HEK293 (cell line): ENCODE data around the gene DPRX.

ENCODE experiments used
- CTCF ChIA-PET: fragments of 350-600 bp; formaldehyde crosslinking; extraction: SDS; loops from one replicate; lab custom pipeline; 2021; ENCODE audit warnings: antibody characterized with exemption; lab: Yijun Ruan, JAX
- POLR2A ChIA-PET: fragments of 300-600 bp; formaldehyde crosslinking; extraction: SDS; loops from one replicate; lab custom pipeline; 2020; ENCODE audit warnings: antibody characterized with exemption, inconsistent platforms; lab: Yijun Ruan, JAX
- H3K27ac ChIP-seq: fragments of 200-500 bp; sonication (Bioruptor generic); 2 replicates; pipeline ENCODE4 v1.5.1; 2014; ENCODE audit warnings: low read depth, low read length, control low read depth, inconsistent platforms; ENCODE audit errors: extremely low read depth
- H3K36me3 ChIP-seq, 2 experiments: fragments of 200-500 bp in 1 of 2; sonication (Bioruptor generic) in 1 of 2; 1 replicate in 1 of 2; 2 replicates in 1 of 2; pipeline ENCODE4 v1.5.1; 2014 to 2017; ENCODE audit warnings: inconsistent platforms in 2 of 2, low read length in 2 of 2; ENCODE audit not compliant: control insufficient read depth in 2 of 2, insufficient read depth in 1 of 2
- H3K4me1 ChIP-seq: fragments of 200-500 bp; sonication (Bioruptor generic); 2 replicates; pipeline ENCODE4 v1.5.1; 2014; ENCODE audit warnings: mild to moderate bottlenecking, low read length, inconsistent platforms; ENCODE audit not compliant: control insufficient read depth, insufficient read depth
- H3K4me3 ChIP-seq: 2 replicates; pipeline ENCODE4 v1.5.1; 2011; ENCODE audit warnings: low read depth, mild to moderate bottlenecking, control low read depth, low read length, moderate library complexity
- H3K9me3 ChIP-seq: fragments of 200-500 bp; sonication (Bioruptor generic); 2 replicates; pipeline ENCODE4 v1.5.1; 2014; ENCODE audit warnings: low read depth, low read length, inconsistent platforms; ENCODE audit not compliant: control insufficient read depth, insufficient read depth
- GLI2 ChIP-seq: fragments of 450-650 bp; formaldehyde crosslinking; IDR thresholded peaks from 2 replicates; pipeline ENCODE4; 2017; ENCODE audit warnings: missing biosample characterization, missing genetic modification characterization, low read depth, borderline replicate concordance
- GLI4 ChIP-seq: fragments of 450-650 bp; formaldehyde crosslinking; IDR thresholded peaks from 2 replicates; pipeline ENCODE4 v1.5.1; 2016; ENCODE audit warnings: missing biosample characterization, missing genetic modification characterization
- HOXD13 ChIP-seq: sonication (generic); formaldehyde crosslinking; IDR thresholded peaks from 2 replicates; pipeline ENCODE4 v1.8.0; 2022; ENCODE audit warnings: missing genetic modification reagents, borderline replicate concordance
- KLF10 ChIP-seq: fragments of 450-650 bp; IDR thresholded peaks from 2 replicates; pipeline ENCODE4 v1.5.1; 2018; ENCODE audit warnings: missing biosample characterization, mild to moderate bottlenecking, missing genetic modification characterization
- KLF7 ChIP-seq: fragments of 450-650 bp; formaldehyde crosslinking; IDR thresholded peaks from 2 replicates; pipeline ENCODE4 v1.5.1; 2016; ENCODE audit warnings: missing biosample characterization, missing genetic modification characterization, borderline replicate concordance
- MEIS1 ChIP-seq: sonication (generic); formaldehyde crosslinking; IDR thresholded peaks from 2 replicates; pipeline ENCODE4 v1.8.1; 2022; ENCODE audit warnings: missing genetic modification reagents, mild to moderate bottlenecking, borderline replicate concordance
- OSR2 ChIP-seq: fragments of 450-650 bp; formaldehyde crosslinking; IDR thresholded peaks from 2 replicates; pipeline ENCODE4 v1.5.1; 2016; ENCODE audit warnings: missing biosample characterization, missing genetic modification characterization
- ZBTB20 ChIP-seq: fragments of 450-650 bp; formaldehyde crosslinking; IDR thresholded peaks from 2 replicates; pipeline ENCODE4 v1.5.1; 2016; ENCODE audit warnings: missing biosample characterization, missing genetic modification characterization
- ZBTB21 ChIP-seq: fragments of 450-650 bp; formaldehyde crosslinking; IDR thresholded peaks from 2 replicates; pipeline ENCODE4 v1.5.1; 2017; ENCODE audit warnings: missing biosample characterization, missing genetic modification characterization
- ZNF169 ChIP-seq: fragments of 450-650 bp; formaldehyde crosslinking; IDR thresholded peaks from 2 replicates; pipeline ENCODE4 v1.5.1; 2016; ENCODE audit warnings: missing biosample characterization, missing genetic modification characterization
- ZNF184 ChIP-seq: fragments of 450-650 bp; IDR thresholded peaks from 2 replicates; pipeline ENCODE4 v1.5.1; 2018; ENCODE audit warnings: missing biosample characterization, mild to moderate bottlenecking, missing genetic modification characterization
- ZNF19 ChIP-seq: fragments of 450-650 bp; formaldehyde crosslinking; IDR thresholded peaks from 2 replicates; pipeline ENCODE4; 2016; ENCODE audit warnings: missing biosample characterization, missing genetic modification characterization, low read depth
- ZNF248 ChIP-seq: fragments of 450-650 bp; formaldehyde crosslinking; IDR thresholded peaks from 2 replicates; pipeline ENCODE4 v1.5.1; 2017; ENCODE audit warnings: missing biosample characterization, missing genetic modification characterization
- ZNF292 ChIP-seq: fragments of 450-650 bp; formaldehyde crosslinking; IDR thresholded peaks from 2 replicates; pipeline ENCODE4 v1.5.1; 2016; ENCODE audit warnings: low read depth, missing biosample characterization, missing genetic modification characterization, borderline replicate concordance
- ZNF394 ChIP-seq: fragments of 450-650 bp; formaldehyde crosslinking; IDR thresholded peaks from 2 replicates; pipeline ENCODE4 v1.5.1; 2016; ENCODE audit warnings: missing biosample characterization, missing genetic modification characterization, mild to moderate bottlenecking, moderate library complexity, borderline replicate concordance
- ZNF521 ChIP-seq: fragments of 450-650 bp; formaldehyde crosslinking; IDR thresholded peaks from 2 replicates; pipeline ENCODE4 v1.5.1; 2017; ENCODE audit warnings: missing biosample characterization, mild to moderate bottlenecking, missing genetic modification characterization
- ZNF624 ChIP-seq: fragments of 450-650 bp; formaldehyde crosslinking; IDR thresholded peaks from 2 replicates; pipeline ENCODE4 v1.5.1; 2017; ENCODE audit warnings: missing biosample characterization, missing genetic modification characterization
- ZNF707 ChIP-seq: fragments of 450-650 bp; formaldehyde crosslinking; IDR thresholded peaks from 2 replicates; pipeline ENCODE4 v1.5.1; 2016; ENCODE audit warnings: missing biosample characterization, missing genetic modification characterization
- ZNF76 ChIP-seq: fragments of 450-650 bp; formaldehyde crosslinking; IDR thresholded peaks from 2 replicates; pipeline ENCODE4; 2016; ENCODE audit warnings: low read depth, missing biosample characterization, missing genetic modification characterization, borderline replicate concordance
- ZNF837 ChIP-seq: fragments of 450-650 bp; formaldehyde crosslinking; IDR thresholded peaks from 2 replicates; pipeline ENCODE4 v1.5.1; 2016; ENCODE audit warnings: missing biosample characterization, missing genetic modification characterization
- TF ChIP-seq, protein P1 (sequence below): fragments of 450-650 bp; formaldehyde crosslinking; IDR thresholded peaks from 2 replicates; pipeline ENCODE4 v1.5.0; 2017; ENCODE audit warnings: missing biosample characterization, missing genetic modification characterization, borderline replicate concordance
- TF ChIP-seq, protein P2 (sequence below): fragments of 450-650 bp; formaldehyde crosslinking; IDR thresholded peaks from 2 replicates; pipeline ENCODE4 v1.5.1; 2016; ENCODE audit warnings: missing biosample characterization, missing genetic modification characterization
- TF ChIP-seq, protein P3 (sequence below): fragments of 450-650 bp; formaldehyde crosslinking; IDR thresholded peaks from 2 replicates; pipeline ENCODE4 v1.5.1; 2016; ENCODE audit warnings: missing biosample characterization, missing genetic modification characterization
- TF ChIP-seq, protein P4 (sequence below): fragments of 450-650 bp; formaldehyde crosslinking; IDR thresholded peaks from 2 replicates; pipeline ENCODE4 v1.5.1; 2016; ENCODE audit warnings: missing biosample characterization, missing genetic modification characterization
- TF ChIP-seq, protein P5 (sequence below): fragments of 450-650 bp; formaldehyde crosslinking; IDR thresholded peaks from 2 replicates; pipeline ENCODE4 v1.5.1; 2017; ENCODE audit warnings: missing biosample characterization, missing genetic modification characterization

The DPRX gene

DNA sequence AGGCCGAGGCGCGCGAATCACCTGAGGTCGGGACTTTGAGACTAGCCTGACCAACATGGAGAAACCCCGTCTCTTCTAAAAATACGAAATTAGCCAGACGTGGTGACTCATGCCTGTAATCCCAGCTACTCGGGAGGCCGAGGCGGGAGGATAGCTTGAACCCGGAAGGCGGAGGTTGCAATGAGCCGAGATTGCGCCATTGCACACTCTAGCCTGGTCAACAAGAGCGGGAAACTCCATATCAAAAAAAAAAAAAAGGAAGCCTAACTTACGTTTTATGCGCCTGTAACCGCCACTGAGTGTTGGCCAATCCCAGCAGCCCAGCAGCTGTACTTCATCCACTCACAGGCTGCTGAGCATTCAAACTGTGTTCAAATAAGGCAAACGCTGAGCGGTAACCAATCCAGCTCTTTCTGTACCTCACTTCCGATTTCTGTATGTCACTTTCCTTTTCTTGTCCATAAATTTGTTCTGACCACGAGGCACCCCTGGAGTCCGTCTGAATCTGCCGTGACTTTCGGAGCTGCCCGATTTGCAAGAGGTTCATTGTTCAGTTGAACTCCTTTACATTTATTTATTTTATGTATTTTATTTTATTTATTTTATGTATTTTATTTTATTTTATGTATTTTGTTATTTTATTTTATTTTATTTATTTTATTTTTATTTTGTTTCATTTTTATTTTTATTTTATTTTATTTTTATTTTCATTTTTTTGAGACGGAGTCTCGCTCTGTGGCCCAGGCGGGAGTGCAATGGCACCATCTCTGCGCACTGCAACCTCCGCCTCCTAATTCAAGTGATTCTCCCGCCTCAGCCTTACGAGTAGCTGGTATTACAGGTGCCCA, 18.2 kb downstream of the DPRX start:
- Histone ChIP-seq H3K9me3 (no peaks in the 10 kb centered on the region; the same call in 1 of the 2 replicates), H3K27ac (no peak overlapping the region), H3K4me3 (no peak overlapping the region), H3K4me1 (no peaks in the 10 kb centered on the region), H3K36me3 (no peaks in the 10 kb centered on the region)
- ChIA-PET POLR2A (no interaction called here), CTCF (interaction anchor here (0.5 kb wide), 1 partner anchor 175 kb away, joined by 5 read pairs; no protein-coding TSS in a partner anchor)
- TF ChIP-seq ZNF521 (tag by site-specific recombination) = no peak
- no peak for TF ChIP-seq ZBTB21 (tag by site-specific recombination)
- no peak for TF ChIP-seq ZNF292 (tag by site-specific recombination)
- TF ChIP-seq OSR2 = no peak
- TF ChIP-seq KLF10 (tag by site-specific recombination) = no peak
- TF ChIP-seq ZNF624 (tag by site-specific recombination) = no peak
- no peak for TF ChIP-seq ZNF837
- TF ChIP-seq HOXD13 = no peak
- TF ChIP-seq ZNF707 (tag by site-specific recombination) = no peak
- TF ChIP-seq, protein P1, sequence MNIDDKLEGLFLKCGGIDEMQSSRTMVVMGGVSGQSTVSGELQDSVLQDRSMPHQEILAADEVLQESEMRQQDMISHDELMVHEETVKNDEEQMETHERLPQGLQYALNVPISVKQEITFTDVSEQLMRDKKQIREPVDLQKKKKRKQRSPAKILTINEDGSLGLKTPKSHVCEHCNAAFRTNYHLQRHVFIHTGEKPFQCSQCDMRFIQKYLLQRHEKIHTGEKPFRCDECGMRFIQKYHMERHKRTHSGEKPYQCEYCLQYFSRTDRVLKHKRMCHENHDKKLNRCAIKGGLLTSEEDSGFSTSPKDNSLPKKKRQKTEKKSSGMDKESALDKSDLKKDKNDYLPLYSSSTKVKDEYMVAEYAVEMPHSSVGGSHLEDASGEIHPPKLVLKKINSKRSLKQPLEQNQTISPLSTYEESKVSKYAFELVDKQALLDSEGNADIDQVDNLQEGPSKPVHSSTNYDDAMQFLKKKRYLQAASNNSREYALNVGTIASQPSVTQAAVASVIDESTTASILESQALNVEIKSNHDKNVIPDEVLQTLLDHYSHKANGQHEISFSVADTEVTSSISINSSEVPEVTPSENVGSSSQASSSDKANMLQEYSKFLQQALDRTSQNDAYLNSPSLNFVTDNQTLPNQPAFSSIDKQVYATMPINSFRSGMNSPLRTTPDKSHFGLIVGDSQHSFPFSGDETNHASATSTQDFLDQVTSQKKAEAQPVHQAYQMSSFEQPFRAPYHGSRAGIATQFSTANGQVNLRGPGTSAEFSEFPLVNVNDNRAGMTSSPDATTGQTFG (tag by site-specific recombination) = no peak
- TF ChIP-seq, protein P2, sequence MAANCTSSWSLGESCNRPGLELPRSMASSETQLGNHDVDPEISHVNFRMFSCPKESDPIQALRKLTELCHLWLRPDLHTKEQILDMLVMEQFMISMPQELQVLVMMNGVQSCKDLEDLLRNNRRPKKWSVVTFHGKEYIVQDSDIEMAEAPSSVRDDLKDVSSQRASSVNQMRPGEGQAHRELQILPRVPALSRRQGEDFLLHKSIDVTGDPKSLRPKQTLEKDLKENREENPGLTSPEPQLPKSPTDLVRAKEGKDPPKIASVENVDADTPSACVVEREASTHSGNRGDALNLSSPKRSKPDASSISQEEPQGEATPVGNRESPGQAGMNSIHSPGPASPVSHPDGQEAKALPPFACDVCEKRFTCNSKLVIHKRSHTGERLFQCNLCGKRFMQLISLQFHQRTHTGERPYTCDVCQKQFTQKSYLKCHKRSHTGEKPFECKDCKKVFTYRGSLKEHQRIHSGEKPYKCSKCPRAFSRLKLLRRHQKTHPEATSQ (tag by site-specific recombination) = no peak
- no peak for TF ChIP-seq ZNF76 (tag by site-specific recombination)
- TF ChIP-seq, protein P3, sequence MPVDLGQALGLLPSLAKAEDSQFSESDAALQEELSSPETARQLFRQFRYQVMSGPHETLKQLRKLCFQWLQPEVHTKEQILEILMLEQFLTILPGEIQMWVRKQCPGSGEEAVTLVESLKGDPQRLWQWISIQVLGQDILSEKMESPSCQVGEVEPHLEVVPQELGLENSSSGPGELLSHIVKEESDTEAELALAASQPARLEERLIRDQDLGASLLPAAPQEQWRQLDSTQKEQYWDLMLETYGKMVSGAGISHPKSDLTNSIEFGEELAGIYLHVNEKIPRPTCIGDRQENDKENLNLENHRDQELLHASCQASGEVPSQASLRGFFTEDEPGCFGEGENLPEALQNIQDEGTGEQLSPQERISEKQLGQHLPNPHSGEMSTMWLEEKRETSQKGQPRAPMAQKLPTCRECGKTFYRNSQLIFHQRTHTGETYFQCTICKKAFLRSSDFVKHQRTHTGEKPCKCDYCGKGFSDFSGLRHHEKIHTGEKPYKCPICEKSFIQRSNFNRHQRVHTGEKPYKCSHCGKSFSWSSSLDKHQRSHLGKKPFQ (tag by site-specific recombination) = no peak
- TF ChIP-seq KLF7 (tag by site-specific recombination) = no peak
- TF ChIP-seq ZNF394 (tag by site-specific recombination) = no peak
- TF ChIP-seq, protein P4, sequence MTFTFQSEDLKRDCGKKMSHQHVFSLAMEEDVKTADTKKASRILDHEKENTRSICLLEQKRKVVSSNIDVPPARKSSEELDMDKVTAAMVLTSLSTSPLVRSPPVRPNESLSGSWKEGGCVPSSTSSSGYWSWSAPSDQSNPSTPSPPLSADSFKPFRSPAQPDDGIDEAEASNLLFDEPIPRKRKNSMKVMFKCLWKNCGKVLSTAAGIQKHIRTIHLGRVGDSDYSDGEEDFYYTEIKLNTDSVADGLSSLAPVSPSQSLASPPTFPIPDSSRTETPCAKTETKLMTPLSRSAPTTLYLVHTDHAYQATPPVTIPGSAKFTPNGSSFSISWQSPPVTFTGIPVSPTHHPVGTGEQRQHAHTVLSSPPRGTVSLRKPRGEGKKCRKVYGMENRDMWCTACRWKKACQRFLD (tag by site-specific recombination) = no peak

DNA sequence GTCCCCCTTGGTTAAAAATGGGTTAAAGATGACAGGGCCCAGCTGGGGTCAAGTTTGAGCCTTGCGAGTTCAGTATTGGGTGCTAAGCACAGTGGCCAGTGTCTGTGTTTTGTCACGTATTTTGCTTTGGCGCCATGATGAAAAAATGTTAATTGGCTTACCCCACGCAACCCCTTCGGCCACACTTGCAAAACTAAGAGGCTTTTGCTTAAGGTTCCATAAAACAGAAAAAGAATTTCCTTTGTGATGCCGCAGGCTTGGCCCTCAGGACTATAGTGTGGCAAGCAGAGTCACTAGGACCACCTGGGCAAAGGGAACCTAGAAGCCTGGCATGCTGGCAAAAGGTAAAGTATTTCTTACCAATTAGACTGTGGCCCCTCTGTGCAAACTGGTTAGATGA, 20.7 kb downstream of the DPRX start:
- CTCF ChIA-PET = no interaction called here
- TF ChIP-seq ZNF248 = no peak
- no peak for TF ChIP-seq ZBTB20 (tag by site-specific recombination)
- no peak for TF ChIP-seq ZNF169
- no peak for TF ChIP-seq ZNF19 (tag by site-specific recombination)
- TF ChIP-seq ZNF184 (tag by site-specific recombination) = no peak
- TF ChIP-seq, protein P5, sequence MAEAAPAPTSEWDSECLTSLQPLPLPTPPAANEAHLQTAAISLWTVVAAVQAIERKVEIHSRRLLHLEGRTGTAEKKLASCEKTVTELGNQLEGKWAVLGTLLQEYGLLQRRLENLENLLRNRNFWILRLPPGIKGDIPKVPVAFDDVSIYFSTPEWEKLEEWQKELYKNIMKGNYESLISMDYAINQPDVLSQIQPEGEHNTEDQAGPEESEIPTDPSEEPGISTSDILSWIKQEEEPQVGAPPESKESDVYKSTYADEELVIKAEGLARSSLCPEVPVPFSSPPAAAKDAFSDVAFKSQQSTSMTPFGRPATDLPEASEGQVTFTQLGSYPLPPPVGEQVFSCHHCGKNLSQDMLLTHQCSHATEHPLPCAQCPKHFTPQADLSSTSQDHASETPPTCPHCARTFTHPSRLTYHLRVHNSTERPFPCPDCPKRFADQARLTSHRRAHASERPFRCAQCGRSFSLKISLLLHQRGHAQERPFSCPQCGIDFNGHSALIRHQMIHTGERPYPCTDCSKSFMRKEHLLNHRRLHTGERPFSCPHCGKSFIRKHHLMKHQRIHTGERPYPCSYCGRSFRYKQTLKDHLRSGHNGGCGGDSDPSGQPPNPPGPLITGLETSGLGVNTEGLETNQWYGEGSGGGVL = no peak
- TF ChIP-seq GLI4 (tag by site-specific recombination) = no peak
- TF ChIP-seq MEIS1 = no peak
- no peak for TF ChIP-seq ZNF292 (tag by site-specific recombination)
- no peak for TF ChIP-seq GLI2 (tag by site-specific recombination)

More for the DNA sequence above, 20.7 kb downstream of the DPRX start:
- H3K27ac ChIP-seq = no peak overlapping the region
- no peak overlapping the region for H3K4me3 ChIP-seq
- no peaks in the 10 kb centered on the region; the same call in none of the 2 replicates for H3K9me3 ChIP-seq
- no peaks in the 10 kb centered on the region for H3K4me1 ChIP-seq
- H3K36me3 ChIP-seq = no peaks in the 10 kb centered on the region
- POLR2A ChIA-PET = no interaction called here
